ENCODE measurements around the gene MYD88.

GRCh38 chr3:38125305-38126120, 12.9 kb upstream of the MYD88 start:
- TF ChIP-seq CTCF (IDR thresholded peaks at IDR 0.05; ENCODE audit: insufficient read depth, low read length, poor library complexity, severe bottlenecking) = no peak
- no peak for TF ChIP-seq EZH2phosphoT487 (conservative IDR thresholded peaks at IDR 0.05; ENCODE audit: low read length)
